Activated gamma-delta T cell treated with anti-CD3 and anti-CD28 coated beads, Interleukin-2, amount 50 U/mL, for 16 hours (primary cell): ENCODE results near the gene SLC7A1.

Experiments used
- DNase-seq: peaks from one replicate; pipeline ENCODE4 v3.0.0-alpha.2; 2020; ENCODE audit warnings: low read depth

SLC7A1 gene

DNA sequence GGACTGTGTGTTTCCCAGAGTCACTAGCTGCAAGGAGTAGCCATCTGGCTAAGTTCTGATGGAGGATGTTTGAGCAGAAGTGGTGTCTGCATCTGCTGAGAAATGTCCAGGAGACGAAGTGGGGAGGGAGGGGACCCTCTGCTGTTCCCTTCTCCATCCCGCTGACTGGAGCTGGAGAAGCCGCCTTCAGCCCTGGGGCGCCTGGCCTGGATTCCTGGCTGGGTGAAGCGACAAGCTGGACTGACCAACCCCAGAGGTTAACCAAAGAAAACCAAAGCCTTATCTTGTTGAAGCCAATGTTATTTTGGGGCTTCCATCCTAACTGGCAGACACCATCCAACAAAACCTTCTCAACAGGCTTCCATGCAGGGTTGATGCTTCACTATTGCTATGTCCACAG lies 67.6 kb downstream of the SLC7A1 start:
- no peak for DNase-seq

DNA sequence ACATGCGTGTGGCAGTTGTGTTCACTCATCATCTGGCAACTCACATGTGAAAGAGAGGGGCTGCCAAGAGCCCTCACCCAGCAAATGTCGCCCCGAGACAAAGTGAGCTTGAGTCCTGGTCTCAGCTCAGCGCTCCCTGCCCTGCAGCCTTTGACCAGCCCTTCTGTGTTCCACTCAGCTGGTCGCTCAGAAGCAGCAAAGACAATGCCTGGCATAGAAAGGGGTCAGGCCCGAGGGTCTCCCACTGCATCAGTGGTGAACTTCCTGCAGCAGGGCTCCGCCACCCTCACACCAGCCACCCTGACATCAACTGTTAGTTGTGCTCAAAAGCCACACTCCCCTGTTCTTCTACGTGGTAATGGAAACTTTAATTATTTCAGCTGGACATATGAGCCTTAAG lies 68.0 kb downstream of the SLC7A1 start:
- DNase-seq = no peak

DNA sequence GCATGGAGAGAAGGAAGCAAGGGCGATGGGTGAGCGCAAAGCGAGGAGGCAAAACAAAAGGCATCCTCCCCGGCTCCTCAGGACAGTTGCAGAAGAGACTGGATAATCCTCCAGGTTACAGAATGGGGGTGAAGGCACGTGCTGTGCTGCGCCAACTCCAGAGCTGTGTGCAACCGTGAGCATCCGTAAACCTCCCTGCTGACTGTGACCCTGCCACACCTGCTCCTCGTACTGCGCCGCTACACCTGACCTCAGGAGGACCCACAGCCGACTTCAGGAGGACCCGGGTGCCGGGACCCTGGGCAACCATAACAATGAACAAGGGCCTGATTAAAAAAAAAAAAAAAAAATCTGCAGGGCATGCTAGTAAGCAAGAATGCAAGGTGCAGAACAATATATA lies 68.7 kb downstream of the SLC7A1 start:
- no peak for DNase-seq

DNA sequence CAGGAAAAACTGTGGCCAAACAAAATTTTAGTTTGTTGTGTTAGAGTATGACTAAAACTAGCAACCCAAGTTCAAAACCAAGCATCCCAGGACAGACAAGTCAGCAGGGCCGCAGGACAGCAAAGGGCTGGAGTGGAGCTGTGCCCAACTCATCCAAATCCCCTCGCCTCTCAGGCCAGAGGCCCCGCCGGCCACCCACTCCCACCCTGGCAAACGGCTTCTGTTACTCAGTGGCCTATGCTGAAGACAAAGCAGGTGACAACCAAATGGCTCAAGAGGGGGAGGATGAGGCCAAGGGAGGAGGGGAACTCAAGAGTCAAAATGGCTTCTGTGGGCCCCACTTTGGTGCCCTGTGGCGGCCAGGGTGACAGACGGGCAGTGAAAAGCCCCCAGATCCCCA lies 69.7 kb downstream of the SLC7A1 start:
- DNase-seq = no peak

DNA sequence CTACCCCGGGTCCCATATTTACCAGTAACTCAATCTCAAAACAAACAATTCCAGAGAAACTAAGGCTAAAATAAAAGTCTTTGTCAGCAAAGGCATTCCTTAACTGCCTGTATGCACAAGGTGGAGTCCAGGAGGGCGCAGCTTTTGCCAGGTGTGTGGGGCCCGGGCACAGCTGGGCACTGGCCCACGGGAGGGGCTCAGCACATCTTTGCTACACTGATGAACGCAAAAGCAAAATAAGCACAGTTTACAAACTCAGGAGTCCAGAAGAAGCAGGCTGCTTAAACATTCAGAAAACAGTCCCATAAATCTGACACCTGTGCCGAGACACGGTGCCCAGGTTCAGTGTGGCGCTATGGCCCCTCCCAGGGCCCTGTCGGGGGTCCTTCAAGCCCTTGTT lies 70.8 kb downstream of the SLC7A1 start:
- no peak for DNase-seq

DNA sequence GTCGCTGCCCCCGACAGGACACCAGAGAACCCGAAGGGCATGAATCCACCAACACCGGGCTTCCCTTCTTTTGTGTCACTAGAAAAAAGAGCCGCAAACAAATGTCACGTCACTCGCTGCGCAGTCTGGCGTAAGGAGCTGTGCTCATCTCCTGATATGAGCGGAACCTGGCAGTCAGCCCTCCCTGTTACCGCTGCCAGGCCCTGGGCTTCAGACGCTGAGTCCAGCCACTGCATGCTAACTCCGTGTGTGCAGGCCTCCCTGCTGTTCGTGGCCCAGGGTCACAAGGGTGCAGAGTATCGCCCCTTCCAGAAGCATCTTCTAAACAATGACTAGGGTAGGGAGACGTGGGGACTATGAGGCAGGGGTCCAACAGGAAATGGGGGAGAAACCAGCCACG lies 71.3 kb downstream of the SLC7A1 start:
- no peak for DNase-seq

DNA sequence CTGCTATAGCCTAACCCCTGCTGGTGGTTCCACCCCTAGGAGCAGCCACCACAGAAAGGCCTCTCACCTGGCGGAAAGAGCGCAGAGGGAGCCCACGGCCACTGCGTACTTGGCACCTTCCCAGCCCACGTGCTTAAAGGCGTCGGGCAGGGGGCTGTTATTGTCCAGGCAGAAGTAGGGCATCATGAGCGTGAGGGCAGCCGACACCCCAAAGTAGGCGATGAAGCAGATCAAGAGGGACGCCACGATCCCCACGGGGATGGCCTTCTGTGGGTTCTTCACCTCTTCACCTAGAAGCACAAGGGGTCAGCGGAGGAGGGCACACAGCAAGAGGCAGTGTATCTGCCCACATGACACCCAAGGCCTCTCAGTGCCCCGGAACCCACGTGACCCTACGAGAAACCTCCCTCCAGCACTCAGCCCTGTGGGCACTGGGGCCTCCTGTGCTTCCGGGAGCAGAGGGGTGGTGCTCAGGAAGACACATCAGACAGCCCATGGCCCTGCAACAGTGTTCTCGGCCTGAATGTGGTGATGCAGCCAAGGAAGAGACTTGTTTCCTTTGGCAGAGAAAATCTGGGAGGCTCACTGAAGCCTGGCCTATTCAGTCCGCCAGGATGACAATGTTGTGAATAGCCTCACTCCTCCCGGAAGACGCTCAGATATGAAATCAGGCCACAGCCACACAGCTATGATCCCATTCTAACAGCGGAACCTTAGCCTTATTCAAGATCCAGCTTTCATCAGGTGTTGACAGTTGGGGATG lies 72.1 kb downstream of the SLC7A1 start:
- DNase-seq = no peak

DNA sequence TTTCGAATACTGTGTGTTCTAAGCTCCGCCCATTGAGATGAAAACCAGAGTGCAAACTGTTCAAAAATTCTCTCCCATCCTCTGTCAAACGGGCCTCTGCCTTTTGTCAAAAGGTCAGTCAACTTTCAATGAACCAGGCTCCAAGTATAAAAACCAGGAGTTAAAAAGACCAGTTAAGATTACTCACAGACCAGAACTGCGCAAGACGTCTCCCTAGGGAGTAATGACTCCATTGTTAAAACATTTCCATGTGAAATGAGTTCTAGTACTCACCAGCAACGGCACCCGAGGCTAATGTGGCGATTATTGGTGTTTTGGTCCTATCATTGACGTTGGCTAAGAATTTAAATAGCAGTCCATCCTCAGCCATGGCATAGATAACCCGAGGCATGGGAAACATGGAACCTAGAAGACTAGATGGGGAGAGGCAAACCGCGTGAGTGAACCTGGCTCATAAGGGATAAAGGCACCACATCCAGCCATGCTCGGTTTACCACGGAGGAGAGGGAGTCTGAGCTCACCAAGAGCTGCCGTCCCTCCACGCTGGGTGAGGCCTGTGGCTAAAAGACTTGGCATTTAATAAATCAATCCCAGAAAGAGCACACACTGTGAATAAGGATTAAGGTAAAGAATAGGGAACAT lies 73.3 kb downstream of the SLC7A1 start:
- DNase-seq = no peak

DNA sequence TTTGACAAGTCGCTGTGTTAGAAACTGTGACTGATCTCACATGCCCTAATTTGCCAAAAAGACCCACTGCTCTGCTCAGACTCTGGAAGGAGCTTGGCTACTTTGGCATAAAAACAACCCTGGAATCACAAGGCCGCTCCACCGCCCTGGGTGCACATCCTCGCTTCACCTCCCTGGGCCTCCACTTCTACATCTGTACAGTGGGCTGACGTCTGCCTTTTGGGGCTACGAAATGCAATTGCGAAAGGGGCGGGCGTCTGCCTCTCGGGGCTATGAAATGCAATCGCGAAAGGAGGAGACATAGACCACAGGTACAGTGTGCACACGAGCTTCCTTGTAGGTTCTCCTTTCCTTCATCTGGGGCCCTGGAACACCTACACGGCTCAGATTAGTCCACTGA lies 74.2 kb downstream of the SLC7A1 start:
- no peak for DNase-seq

DNA sequence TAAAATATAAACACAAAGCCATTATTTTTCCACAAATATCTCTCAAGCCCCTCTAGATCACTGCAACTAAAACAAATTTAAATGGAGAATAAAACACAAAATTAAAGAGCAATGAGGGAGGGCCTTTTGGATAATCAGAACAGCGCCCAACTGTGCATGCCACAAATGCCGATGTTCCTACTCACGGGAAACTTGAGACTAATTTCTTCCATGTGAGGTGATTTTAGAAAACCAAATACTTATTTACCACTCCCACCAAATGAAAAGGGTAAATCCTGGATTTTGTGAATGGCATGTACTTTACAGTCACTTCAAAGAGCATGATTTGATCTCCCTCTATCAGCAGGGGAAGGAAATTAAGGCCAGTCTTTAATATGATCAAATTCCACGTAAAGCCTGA lies 74.8 kb downstream of the SLC7A1 start:
- DNase-seq = no peak

DNA sequence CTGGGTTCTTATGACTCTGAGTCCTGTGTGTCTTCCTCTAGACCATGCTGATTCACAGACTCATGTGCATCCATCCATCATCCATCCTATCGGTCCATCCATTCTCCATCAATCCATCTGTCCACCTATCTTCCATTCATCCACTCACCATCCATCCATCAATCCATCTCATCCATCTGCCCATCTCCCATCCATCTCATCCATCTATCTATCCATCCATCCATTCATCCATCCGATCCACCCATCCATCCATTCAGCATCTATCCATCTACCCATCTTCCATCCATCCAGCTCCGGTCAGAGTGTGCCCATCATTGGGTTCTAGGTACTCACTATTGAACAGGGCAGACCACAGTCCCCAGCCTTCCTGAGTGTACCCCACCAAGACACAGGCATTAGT lies 75.6 kb downstream of the SLC7A1 start:
- no peak for DNase-seq

DNA sequence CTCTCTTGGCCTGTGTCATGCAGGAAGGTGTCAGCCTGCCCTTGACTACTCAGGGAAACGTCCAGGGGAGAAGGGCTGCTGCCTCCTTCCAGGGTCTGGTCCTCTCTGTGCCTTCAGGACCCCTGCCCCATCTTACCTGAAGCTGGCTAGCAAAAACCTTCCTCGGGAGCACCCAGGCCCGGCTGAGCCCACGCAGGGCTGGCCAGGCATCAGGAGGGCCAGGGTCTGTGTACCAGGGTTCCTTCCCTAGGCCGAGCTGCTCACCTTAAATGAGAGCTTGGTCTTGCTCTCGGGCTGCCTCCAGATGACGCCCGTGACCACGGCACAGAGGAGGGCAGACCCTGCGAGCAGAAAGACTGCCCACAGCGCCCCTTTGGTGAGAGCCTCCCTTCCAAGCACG lies 78.6 kb downstream of the SLC7A1 start:
- DNase-seq = no peak

DNA sequence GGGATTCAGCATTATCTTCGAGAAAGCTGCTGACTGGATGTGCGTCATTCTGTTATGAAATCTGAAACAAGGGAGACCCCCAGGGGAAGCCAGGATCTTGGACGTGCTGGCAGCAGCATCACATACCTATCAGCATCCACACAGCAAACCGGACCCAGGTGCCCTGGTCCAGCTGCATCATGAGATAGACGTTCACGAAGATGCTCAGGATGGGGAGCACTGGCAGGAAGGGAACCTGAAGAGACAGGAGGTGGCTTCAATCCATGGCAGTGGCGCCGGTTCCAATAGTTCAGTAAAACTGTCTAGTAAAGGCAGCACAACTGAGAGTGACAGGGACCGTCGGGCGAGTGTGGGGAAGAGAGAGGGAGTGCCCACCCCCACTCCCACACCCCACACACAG lies 79.5 kb downstream of the SLC7A1 start:
- no peak for DNase-seq

DNA sequence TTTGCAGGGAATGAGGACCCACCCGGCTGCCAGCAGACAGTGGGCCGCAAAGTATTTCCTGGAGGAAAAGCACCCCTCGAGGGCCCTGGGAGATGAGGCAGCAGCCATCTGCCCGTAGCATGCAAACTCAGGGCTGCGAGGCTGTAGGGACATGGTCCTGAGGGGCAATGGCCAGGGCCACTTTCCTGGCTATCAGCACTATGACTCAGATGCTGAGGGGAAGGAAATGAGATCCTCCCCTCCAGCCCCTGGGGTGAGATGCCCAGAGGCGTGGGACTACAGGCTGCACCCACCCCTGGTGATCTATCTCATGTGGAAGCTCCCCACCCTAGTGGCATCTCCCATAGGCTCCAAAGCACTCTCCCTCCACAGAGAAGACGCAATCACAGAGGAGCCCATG lies 80.1 kb downstream of the SLC7A1 start:
- DNase-seq = no peak

DNA sequence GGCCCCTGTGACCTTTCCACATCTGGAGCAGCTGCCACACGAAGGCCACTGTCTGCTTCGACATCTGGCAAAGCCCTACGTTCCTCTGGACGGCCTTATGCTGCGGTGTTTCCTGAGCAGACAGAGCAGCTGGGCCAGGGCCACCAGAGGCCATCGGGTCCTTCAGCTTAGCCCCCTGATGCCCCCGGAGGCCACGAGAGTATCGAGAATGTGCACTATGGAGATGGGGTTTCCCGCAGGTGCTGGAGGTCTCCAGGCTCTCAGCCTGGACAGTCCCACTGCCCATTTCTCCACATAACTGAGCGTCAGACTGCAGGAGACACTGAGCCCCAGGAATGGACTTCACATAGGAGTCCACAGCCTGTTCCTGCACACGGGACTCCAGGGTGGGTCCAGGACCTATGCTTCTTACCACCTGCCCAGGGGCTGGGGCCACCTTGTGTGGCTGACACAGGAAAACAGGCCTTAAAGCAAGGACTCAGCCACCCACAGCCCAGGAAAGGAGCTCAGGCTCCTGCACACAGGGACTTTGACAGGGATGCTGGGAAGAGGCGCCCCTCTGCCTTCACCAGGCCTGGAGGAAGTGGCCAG lies 80.7 kb downstream of the SLC7A1 start:
- DNase-seq = no peak

DNA sequence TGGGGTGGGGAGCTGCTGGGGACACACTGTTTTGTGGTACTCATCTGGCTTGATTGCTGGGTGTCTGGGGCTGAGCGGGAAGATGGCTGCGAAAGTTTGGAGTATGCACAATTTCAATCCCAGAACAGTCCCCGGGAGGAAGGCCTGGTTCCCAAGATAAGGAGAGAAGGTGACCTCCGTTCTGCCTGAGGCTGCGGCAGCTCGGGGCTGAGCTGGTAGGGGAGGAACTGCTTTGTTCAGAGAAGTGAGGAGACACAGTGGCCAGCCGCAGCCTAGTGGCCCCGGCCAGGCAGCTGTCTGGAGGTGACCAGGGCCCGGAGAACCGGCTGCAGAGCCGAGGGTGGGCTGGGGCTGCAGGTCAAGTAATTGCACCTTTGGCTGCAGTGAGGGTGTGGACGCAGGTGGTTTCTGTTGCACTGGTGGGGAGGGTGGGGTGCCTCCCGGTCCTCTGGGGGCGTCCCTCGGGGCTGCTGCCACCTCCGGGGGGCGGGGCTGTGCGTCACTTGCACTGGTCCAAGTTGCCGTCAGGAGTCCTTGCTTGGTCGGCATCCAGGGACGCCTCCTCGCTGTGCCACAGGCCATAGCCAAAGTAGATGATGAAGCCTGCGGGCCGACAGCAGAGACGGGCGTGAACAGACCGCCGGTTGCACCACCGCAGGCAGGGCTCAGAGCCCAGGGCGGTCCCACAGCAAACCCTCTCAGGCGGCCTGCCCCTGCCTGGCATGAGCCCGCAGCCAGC lies 81.3 kb downstream of the SLC7A1 start:
- DNase-seq = no peak

DNA sequence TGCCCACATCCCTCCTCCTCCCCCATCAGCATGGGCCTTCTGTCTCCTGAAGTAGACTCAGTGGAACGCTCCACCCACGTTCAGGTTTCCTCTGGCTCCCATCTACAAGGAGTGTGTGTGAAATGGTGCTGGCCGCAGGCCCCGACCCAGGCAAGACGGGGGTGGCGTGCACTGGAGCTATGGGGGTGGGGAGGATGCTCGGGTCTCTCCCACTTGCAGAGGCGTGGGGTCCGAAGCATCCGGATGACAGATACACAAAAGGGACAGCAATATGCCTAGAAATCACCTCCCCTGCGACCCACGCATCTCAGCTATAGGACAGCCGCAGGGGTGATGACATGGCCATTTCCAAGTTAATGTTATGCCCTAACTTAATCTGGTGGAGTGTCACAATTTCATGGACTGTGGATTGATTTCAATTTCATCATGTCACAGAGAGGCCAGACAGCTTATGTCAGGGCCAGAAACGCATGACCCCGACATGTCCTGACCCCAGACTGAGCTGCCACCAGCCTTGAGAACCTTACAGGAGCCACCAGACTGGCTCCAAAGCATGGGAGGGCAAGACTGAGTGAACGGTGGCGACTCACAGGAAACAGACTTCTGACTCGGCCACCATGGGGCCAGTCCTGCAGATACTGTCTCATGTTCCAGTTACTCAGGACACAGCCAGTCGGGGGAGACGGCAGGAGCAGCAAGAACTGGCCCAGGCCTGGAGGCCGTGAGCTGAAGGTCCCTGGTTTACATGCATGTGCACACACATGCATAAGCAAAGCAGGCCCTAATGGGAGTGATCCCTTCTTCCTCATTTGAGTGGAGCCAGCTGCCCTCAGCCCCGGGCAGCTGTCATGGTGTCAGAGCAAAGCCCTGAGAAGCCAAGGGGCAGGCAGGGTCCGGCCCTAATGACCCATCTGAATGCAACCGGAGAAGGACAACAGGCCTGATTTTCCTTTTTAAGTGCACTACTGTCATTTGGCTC lies 82.2 kb downstream of the SLC7A1 start:
- DNase-seq = no peak

DNA sequence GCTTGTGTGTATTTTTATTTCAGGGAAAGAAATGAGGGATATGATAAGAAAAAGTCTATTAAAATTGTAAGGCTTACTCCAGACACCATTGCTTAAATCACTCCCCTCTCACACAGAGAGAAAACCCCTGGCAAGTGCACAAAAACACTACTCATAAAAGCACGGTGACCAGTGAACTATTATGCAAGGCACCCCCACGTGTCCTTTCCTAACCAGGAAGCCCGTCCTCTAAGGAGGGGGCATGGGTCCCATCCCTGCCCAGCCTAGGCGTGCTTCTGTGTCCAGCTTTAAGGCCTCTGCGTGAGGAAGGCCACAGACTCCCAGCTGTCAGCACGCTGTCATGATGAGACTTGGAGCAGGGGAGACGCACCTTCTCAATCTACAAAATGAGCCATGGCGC lies 83.5 kb downstream of the SLC7A1 start:
- DNase-seq = no peak

DNA sequence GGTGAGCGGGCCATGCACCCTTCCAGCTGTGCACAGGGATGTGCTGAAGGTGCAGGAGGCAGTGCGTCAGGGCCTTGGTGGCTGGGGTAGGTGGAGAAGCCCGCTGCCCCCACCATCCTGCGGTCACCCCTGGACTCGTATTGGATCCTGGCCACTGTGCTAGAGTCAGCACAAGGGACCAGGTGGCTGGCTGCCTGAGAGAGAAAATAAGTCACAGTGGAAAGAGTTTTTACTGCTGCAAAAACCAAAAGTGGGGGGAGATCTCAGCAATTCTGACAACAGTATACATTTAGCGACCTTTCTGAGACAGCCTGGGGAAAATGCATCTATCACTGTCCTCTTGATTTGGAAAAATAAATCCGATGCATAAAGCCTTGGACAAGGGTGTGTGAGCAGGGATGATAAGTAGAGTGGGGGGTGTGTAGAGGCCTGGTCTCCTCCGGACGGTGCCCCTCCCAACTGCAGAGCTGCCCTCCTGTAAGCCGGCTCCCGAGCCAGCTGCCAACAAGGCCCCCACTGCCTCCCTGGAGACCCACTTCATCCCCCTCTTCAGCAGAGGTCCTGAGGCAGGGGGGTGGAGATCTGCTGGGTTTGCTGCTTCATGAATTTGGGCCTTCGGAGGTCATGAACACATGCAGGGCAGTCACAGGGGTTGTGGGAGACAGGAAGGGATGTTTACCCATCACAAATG lies 84.2 kb downstream of the SLC7A1 start:
- DNase-seq = no peak

DNA sequence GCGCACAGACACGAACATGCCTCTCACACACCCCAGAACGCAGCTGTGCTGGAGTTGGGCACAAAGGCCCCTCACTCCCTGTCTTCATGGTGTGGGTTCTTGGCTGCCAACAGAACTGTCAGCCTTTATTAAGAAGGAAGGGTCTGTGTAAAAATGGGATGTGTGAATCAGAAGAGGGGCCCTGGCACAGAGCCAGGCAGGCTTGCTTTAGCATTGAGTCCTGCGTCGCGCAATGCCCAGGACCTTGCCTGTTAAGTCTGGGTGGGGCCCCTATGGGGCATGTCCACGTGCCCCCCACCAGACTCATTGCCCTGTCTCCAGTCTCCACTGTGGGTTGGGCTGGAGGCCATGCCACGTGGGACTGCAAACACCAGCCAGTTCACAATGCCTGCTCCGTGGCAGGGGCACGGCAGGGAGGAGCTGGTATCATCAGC lies 84.8 kb downstream of the SLC7A1 start:
- DNase-seq = no peak

DNA sequence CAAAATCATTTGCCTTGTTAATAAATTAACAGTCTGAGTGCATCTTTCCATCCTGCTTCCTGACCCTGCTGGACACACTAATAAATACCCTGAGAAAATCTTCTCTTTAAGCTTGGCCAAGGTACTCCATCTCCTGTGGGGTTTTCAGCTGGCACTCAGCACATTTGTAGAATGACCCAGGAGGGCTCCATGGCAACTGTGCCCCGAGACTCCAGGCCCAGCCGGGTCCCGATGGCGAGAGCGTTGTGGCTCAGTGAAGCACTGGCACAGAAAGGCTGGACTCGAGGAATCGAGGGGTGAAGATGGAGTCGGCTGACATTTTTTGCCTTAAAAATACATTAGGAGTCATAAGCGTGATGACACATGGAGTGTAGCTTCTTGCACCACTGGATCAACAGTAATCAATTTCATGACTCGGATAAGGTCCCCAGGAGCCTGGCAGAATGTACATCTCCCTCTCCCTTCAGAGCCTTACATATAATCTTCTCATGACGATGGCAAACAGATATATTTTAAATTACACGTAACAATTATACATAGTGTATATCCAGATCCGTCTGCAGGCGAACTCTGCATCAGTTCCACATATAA lies 85.4 kb downstream of the SLC7A1 start:
- DNase-seq = no peak
